DND-41 (cell line): ENCODE data around the gene PTPRN2.

Experiments used
- ATAC-seq: fragments of 200-7000 bp; cut with Tn5 transposase; 3 replicates; pipeline ENCODE4 v1.9.1; 2021; ENCODE audit warnings: low read depth; ENCODE audit not compliant: insufficient read depth
- DNase-seq: peaks from one replicate; pipeline ENCODE4 v3.0.0-alpha.2; 2020
- H2AFZ ChIP-seq: 2 replicates; pipeline ENCODE4 v1.6.0; 2012; ENCODE audit warnings: low read depth, low read length
- H3K27ac ChIP-seq: 2 replicates; pipeline ENCODE4 v1.5.1; 2012; ENCODE audit warnings: low read length, inconsistent platforms
- H3K27me3 ChIP-seq: fragments of 200-600 bp; sonication (generic); 2 replicates; pipeline ENCODE4 v1.6.0; 2012; ENCODE audit warnings: low read length, mild to moderate bottlenecking, inconsistent platforms; ENCODE audit not compliant: insufficient read depth, poor library complexity
- H3K36me3 ChIP-seq: 2 replicates; pipeline ENCODE4 v1.5.1; 2012; ENCODE audit warnings: low read length, inconsistent platforms; ENCODE audit not compliant: insufficient read depth
- H3K4me1 ChIP-seq: 2 replicates; pipeline ENCODE4 v1.5.1; 2012; ENCODE audit warnings: mild to moderate bottlenecking, low read length; ENCODE audit not compliant: insufficient read depth
- H3K4me2 ChIP-seq: 2 replicates; pipeline ENCODE4 v1.6.0; 2012; ENCODE audit warnings: mild to moderate bottlenecking, moderate library complexity, low read length, inconsistent platforms; ENCODE audit not compliant: insufficient read depth
- H3K4me3 ChIP-seq, 2 experiments: fragments of 200-600 bp in 1 of 2; shearing (Covaris generic) in 1 of 2; 2 replicates each; pipeline ENCODE4 v1.5.1; 2012 to 2016; ENCODE audit warnings: inconsistent platforms in 2 of 2, low read length in 2 of 2, mild to moderate bottlenecking in 2 of 2, low read depth in 1 of 2, moderate library complexity in 1 of 2
- H3K79me2 ChIP-seq: 2 replicates; pipeline ENCODE4 v1.6.0; 2012; ENCODE audit warnings: low read length, inconsistent platforms; ENCODE audit not compliant: insufficient read depth
- H3K9ac ChIP-seq: 2 replicates; pipeline ENCODE4 v1.6.0; 2012; ENCODE audit warnings: low read depth, mild to moderate bottlenecking, inconsistent platforms, low read length, moderate library complexity
- H3K9me3 ChIP-seq: 2 replicates; pipeline ENCODE4 v1.5.1; 2012; ENCODE audit warnings: low read length, moderate library complexity, mild to moderate bottlenecking, inconsistent platforms; ENCODE audit not compliant: insufficient read depth, severe bottlenecking
- H4K20me1 ChIP-seq: 2 replicates; pipeline ENCODE4 v1.6.0; 2012; ENCODE audit warnings: low read length; ENCODE audit not compliant: insufficient read depth
- CTCF ChIP-seq: IDR thresholded peaks from 2 replicates; pipeline ENCODE4 v1.5.1; 2012; ENCODE audit warnings: borderline replicate concordance, low read length, moderate library complexity, mild to moderate bottlenecking; ENCODE audit not compliant: poor library complexity, severe bottlenecking; ENCODE audit errors: extremely low read depth
- EZH2 ChIP-seq: IDR thresholded peaks from 3 replicates; pipeline ENCODE4 v1.6.1; 2012; ENCODE audit warnings: borderline replicate concordance, low read depth, mild to moderate bottlenecking, moderate library complexity, low read length, inconsistent platforms; ENCODE audit not compliant: severe bottlenecking

Gene PTPRN2

GRCh38 chr7:158166386-158167340, 421.0 kb downstream of the PTPRN2 start:
- Histone ChIP-seq H2AFZ (no peak overlapping the region), H3K4me2 (no peak overlapping the region), H3K27me3 (no peaks in the 10 kb centered on the region), H3K36me3 (no peaks in the 10 kb centered on the region), H3K4me3 (no peak overlapping the region), H3K27ac (no peak overlapping the region), H3K9ac (no peak overlapping the region), H3K79me2 (no peaks in the 10 kb centered on the region), H4K20me1 (no peaks in the 10 kb centered on the region), H3K9me3 (no peaks in the 10 kb centered on the region), H3K4me1 (no peaks in the 10 kb centered on the region)
- DNase-seq (no peak), ATAC-seq (no peak)
- TF ChIP-seq EZH2 (no peak), CTCF (no peak)

GRCh38 chr7:158165711-158166110, 421.9 kb downstream of the PTPRN2 start:
- ATAC-seq (no peak), DNase-seq (no peak)
- H3K4me2 ChIP-seq = no peak overlapping the region
- no peaks in the 10 kb centered on the region for H4K20me1 ChIP-seq
- H3K4me3 ChIP-seq = no peak overlapping the region
- H2AFZ ChIP-seq = no peak overlapping the region
- H3K27ac ChIP-seq = no peak overlapping the region
- no peaks in the 10 kb centered on the region for H3K79me2 ChIP-seq
- no peak overlapping the region for H3K9ac ChIP-seq
- H3K4me1 ChIP-seq = no peaks in the 10 kb centered on the region
- H3K9me3 ChIP-seq = no peaks in the 10 kb centered on the region
- H3K27me3 ChIP-seq = no peaks in the 10 kb centered on the region
- H3K36me3 ChIP-seq = no peaks in the 10 kb centered on the region
- TF ChIP-seq CTCF (no peak), EZH2 (no peak)

GRCh38 chr7:158164101-158165095, 423.2 kb downstream of the PTPRN2 start:
- Histone ChIP-seq H4K20me1 (no peaks in the 10 kb centered on the region), H3K4me2 (no peak overlapping the region), H2AFZ (no peak overlapping the region), H3K36me3 (no peaks in the 10 kb centered on the region), H3K27me3 (no peaks in the 10 kb centered on the region), H3K79me2 (no peaks in the 10 kb centered on the region), H3K4me1 (no peaks in the 10 kb centered on the region), H3K9ac (no peak overlapping the region), H3K9me3 (no peaks in the 10 kb centered on the region), H3K27ac (no peak overlapping the region), H3K4me3 (no peak overlapping the region)
- DNase-seq = no peak
- no peak for TF ChIP-seq CTCF
- TF ChIP-seq EZH2 = no peak
- ATAC-seq = no peak
